Measurements from ENCODE around the gene ZSCAN2.
"Not testable (repeated sequence)": the region's sequence is repeated elsewhere in the genome, so short reads cannot be mapped to it uniquely, and the experiment has no call there.

Gene ZSCAN2

DNA sequence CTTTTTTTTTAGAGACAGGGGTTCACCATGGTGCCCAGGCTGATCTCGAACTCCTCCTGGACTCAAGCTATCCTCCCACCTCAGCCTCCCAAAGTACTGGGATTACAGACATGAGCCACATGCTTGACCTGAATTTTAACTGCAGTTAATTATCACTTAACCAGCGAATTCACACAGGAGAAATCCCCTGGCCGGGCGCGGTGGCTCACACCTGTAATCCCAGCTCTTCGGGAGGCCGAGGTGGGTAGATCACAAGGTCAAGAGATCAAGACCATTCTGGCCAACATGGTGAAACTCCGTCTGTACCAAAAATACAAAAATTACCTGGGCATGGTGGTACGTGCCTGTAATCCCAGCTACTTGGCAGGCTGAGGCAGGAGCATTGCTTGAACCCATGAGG, 41.1 kb downstream of the ZSCAN2 start:
- DNase-seq (ENCODE audit: low spot score), result not testable (repeated sequence)

GRCh38 chr15:84642640-84643039, 41.8 kb downstream of the ZSCAN2 start:
- DNase-seq (ENCODE audit: low spot score), result not testable (repeated sequence)

DNA sequence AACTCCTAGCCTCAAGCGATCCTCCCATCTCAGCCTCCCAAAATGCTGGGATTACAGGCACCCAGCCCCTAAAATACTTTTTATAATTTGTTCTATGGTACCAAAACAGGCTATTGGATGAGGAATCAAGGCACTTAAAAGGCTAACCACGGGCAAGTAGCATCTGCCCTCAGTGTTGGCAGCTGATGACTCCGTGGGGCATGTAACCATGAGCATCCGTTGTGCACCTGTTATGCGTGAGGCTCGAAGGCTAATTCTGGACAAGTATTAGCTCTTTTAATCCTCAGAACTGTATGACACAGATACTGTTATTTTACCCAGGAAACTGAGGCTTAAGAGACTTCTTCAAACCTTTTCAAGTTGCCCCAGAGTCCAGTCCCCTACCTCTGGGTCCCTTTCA, 43.0 kb downstream of the ZSCAN2 start:
- no peak for DNase-seq (ENCODE audit: low spot score)

- DNase-seq (ENCODE audit: low spot score), result no peak
Measured at GRCh38 chr15:84645496-84645895, 44.7 kb downstream of the ZSCAN2 start.

DNA sequence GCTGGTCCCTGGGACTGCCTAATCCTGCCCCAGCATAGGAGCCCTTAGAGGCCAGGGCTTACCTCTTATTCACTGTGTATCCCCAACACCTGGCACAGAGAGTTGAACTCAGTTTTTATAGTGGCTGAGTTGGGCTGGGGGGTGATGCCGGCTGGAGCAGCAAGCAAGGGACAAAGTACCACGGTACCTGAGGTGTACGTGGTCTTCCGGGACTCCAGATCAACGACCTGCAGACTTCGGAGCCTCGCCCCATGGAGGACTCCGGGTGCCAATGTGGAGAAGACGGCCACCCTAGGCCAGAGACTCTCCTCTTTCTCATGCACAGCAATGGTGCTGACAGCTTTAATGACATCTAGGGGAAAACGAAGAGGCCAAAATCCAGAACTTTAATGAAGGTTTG, 45.2 kb downstream of the ZSCAN2 start:
- DNase-seq (ENCODE audit: low spot score), result no peak

DNA sequence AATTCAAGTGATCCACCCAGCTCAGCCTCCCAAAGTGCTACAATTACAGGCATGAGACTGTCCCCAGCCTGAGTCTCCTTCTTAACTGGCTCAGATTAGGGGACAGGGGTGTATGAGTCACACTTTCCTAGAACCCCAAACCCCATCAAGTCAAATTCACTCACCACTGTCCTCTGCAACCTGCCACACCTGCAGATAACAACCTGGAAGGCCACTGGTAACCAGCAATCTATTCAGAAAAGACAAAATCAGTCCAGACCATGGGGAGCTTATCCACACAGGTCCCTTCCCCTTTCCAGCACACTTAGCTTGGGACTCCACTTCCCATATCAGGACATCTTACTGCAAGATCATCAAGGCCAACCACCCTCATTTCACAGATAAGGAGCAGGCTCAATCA, 46.9 kb downstream of the ZSCAN2 start:
- no peak for DNase-seq (ENCODE audit: low spot score)

- DNase-seq (ENCODE audit: low spot score), result no peak
Measured at GRCh38 chr15:84648539-84648938, 47.7 kb downstream of the ZSCAN2 start.

GRCh38 chr15:84649706-84650105, 48.9 kb downstream of the ZSCAN2 start:
- no peak for DNase-seq (ENCODE audit: low spot score)

DNA sequence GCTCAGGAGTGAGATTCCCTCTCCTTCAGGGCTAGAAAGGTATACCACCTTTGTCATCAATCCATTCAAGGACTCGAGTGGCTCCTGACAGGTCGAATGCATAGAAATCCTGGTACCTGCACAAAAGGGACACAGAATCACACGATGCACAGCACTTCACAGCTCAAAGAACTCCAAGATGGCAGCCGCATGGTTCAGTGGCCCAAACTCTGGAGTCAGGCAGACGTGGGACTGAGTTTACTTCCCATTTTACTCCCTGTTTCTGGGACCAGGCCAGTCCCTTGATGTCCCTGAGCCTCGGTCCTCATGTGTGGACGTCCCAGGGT, 52.7 kb downstream of the ZSCAN2 start:
- no peak for DNase-seq (ENCODE audit: low spot score)

DNA sequence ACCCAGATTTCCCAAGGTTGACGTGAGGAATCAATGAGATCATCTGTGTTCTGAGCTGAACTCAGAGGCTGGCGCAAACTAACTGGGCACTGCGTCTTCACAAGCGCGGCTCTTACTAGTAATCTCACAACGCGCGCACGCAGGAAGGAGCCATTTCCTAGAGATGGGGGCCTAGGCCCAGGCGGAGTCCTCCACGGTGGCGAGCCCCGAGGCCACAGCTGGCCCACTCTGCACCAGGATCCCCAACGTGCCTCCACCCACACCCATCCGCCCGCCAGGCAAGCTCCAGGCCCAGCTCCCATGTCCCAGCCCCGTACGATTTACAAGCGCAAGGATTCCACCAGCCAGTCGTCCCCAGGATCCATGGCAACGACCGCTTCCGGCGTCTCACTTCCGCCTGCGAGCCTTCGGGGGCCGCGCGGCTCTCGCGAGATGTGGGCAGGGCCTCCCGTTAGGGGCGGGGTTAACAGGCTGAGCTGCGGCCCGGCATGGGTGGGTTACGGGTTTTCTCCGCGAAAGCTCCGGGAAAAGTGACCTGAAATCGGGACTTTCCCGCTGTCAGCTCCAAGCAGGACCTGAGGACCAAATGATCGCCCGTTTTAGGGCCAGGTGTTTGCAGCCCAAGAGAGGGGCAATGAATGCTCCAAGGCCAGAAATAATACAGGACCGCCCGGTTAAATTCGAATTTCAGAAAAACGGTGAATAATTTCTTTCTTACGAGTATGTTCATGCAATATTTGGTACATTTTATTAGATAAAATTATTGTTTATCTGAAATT, 53.3 kb downstream of the ZSCAN2 start, which contains the start of gene WDR73:
TSS of gene WDR73 (minus strand) at position 374 of the 779 bp plus-strand sequence. CDS start at position 365, 9 bp downstream.
- DNase-seq (ENCODE audit: low spot score), result peak; percentile 95

DNA sequence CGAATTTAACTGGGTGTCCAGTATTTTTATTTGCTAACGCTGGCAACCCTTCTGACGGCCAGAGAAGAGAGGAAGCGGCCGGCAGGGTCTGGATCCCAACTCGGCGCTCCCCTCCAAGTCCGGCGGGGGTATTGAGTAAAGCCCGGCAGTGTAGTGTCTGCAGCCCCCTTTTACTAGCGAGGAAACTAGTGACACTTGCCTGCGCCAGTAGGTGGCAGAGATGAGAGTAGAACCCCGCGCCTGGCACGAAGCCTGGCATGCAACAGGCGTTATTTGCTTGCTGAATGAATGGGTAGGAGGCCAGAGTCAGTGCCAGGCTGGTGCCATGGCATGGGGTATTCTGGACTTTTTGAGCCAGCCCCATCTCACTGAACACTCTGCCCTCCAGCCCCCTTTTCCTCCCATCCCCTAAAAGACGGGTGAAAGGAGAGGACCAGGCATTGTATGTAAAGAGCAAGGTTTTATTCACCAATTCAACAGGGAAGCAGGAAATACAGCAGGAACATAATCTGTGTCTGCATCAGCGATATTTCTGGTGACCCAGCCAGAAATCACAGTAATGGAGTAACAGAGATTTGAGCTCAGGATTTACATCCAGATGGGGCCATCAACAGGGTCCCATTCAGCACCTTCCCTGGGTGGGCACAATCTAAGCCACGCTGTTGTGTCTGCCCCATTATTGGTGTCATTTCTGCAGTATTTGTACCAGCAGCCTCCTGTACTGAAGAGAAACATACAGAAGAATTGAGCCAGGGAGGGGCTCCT, 54.1 kb downstream of the ZSCAN2 start:
- peak; percentile 85 for DNase-seq (ENCODE audit: low spot score)

DNA sequence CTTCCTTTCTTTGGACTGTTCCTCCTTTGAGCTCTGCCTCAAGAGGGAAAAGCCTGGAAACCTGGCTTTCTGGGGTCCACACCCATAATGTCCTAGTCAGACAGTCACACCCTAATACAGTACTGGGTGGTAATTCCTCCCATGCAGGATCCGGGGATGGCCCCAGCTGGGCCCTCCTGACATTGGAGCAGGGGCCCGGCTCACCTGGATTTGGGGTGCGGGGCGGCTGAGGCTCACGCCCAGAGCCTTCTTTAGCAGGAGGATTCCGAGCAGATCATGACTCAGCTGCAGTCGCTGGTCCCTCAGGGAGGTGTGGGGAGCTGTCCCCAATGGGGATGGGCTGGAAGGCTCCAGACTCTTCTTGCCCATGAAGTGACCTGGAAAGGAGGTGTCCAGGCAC, 56.2 kb downstream of the ZSCAN2 start:
- DNase-seq (ENCODE audit: low spot score), result no peak

DNA sequence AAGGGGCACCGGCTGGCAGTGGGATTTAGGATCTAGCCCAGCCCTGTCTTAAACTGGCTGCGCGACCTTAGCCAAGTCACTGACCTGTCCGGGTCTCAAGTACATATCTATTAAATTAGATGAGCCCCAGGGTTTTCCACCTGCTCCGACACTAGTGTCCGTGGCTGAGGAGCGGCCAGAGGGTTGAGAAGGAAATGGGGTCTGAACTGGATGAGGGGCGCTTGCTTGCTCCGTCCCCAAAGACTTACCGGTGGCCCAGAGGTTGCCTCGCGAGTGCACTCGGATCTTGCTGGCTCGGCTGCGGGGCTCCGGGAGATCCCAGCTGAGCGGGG, 56.9 kb downstream of the ZSCAN2 start:
- no peak for DNase-seq (ENCODE audit: low spot score)

- peak; percentile 84 for DNase-seq (ENCODE audit: low spot score)
Measured at GRCh38 chr15:84658080-84658787, 57.4 kb downstream of the ZSCAN2 start, which contains the start of gene NMB. Gene NMB, minus strand, starts transcription at chr15:84658199. Its CDS starts 47 bp downstream, at chr15:84658152.

DNA sequence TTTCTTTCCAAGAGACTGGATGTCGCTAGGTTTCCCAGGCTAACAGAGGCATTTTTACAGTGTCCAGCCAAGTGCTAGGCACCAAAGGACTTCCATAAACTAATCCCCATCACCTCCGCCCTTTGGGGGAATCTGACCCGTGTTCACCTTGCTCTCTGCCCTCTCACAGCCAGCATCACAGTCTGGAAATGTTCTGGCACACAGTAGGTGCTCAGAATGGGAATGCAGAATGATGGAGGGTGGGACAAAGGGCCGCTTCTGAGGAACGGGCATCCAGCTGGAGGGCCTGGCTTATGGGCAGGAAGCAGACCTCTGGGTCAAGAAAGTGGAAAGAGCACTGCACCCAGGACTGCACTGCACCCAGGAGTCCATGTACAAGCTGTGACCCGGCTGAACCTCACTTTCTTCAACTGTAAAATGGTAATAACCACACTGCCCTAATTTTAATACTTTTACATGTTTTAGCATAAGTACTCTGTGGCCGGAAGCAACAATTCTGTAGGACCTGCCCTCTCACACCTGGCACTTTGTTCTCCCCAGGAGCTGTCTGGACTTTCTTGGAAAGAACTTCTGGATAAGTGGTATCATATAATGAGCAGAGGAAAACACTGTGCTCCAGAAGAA, 58.1 kb downstream of the ZSCAN2 start:
- no peak for DNase-seq (ENCODE audit: low spot score)

GRCh38 chr15:84659904-84660781, 59.3 kb downstream of the ZSCAN2 start:
- DNase-seq (ENCODE audit: low spot score), result no peak

- DNase-seq (ENCODE audit: low spot score), result no peak
Measured at GRCh38 chr15:84661001-84661400, 60.2 kb downstream of the ZSCAN2 start.

DNA sequence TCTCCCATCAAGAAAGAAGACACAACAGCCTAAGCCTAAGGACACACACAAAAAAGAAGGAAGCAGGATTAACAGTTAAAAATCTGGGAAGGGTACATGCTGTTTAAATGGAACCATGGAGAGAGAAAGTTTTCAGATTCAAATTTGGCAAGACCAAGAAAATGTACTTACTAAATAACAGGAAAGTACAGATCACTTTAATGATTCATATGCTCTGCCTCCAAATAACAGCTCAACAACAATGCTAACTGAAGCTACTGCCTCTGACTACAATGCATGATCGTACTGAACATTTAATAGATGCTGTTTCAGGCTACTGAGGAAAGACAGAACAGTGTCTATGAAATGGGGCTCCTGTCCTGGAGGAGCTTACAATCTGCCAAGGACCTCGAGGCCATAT, 65.6 kb downstream of the ZSCAN2 start:
- no peak for DNase-seq (ENCODE audit: low spot score)

GRCh38 chr15:84668221-84668982, 67.6 kb downstream of the ZSCAN2 start:
- no peak for DNase-seq (ENCODE audit: low spot score)

- DNase-seq (ENCODE audit: low spot score), result no peak
Measured at GRCh38 chr15:84669726-84670125, 68.9 kb downstream of the ZSCAN2 start.

DNA sequence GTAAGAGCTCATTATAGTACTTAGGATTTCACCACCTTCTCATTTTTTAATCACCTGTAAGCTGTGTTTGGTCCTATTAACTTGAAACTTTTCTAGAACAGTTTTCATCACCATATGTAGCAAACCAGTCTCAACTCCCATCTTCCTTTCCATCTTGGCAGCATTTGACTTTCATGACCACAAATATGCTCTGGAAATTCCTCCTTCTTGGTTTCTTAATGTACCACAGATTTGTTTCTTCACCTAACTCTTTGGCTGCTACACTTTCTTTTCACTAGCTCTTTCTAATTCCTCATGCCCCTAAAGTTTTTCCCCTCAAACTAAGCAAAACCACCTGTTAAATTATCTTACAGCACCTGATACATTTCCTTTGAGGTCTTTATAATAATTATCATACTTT, 70.4 kb downstream of the ZSCAN2 start:
- peak; percentile 38 for DNase-seq (ENCODE audit: low spot score)
